Sigmoid colon (tissue), 4 donors: ENCODE measurements around the gene PTPN6.

Experiments
- CTCF ChIP-seq, 4 experiments: fragments of 450-650 bp in 3 of 4; fragments of 200-600 bp in 1 of 4; IDR thresholded peaks; one replicate each; pipeline ENCODE4 v1.5.1; 2016 to 2019; ENCODE audit warnings: antibody characterized with exemption in 4 of 4, mild to moderate bottlenecking in 3 of 4, moderate library complexity in 2 of 4
- EP300 ChIP-seq, 4 donors: sonication (generic); formaldehyde crosslinking; IDR thresholded peaks; one replicate each; pipeline ENCODE4 v1.6.1; 2017; ENCODE audit warnings: antibody characterized with exemption in 4 of 4
- POLR2A ChIP-seq, 2 donors: fragments of 450-650 bp; IDR thresholded peaks; one replicate each; pipeline ENCODE4 v1.6.1; 2016; ENCODE audit warnings: antibody characterized with exemption in 2 of 2, mild to moderate bottlenecking in 2 of 2, moderate library complexity in 2 of 2
- POLR2AphosphoS5 ChIP-seq, 4 donors: sonication (generic); formaldehyde crosslinking; IDR thresholded peaks; one replicate each; pipeline ENCODE4 v1.6.1; 2017; ENCODE audit warnings: antibody characterized with exemption in 4 of 4

DNA sequence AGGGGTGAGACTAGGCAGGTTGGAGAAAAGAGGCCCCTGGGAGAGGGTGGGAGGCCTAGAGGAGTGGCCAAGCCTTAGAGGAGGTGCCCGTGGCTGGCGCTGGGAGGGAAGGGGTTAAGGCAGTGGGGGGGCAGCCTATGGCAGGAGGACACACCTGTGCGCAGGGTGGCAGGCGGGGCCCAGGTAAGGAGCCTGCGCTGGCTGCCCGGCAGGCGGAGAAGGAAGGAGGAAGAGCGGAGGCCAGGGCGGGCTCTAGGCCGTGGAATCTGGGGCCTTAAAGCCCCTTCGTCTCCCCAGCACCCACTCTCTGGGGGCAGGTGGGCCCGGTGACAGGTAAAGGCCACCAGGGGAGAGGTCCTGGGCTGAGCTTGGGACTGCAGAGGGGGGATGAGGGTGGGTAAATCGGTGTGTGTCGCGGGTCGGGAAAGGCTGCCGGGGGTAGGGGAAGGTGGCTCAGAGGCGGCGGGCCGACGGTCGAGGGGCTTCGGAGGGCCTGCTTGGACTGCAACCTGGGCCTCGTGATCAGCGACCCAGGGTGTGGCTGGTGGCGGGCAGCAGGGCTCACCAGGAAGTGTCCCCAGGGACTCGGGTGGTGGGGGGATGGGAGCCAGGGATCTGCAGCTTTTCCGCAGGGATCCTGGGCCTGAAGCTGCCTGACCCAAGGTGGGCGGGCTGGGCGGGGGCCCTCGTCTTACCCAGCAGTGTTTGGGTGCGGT lies 12.0 kb downstream of the PTPN6 start:
- TF ChIP-seq CTCF (IDR thresholded peaks at IDR 0.05) (peak in 1 of 4 experiments; percentile 16), EP300 (IDR thresholded peaks at IDR 0.05) (no peak), POLR2A (IDR thresholded peaks at IDR 0.05) (peak in 1 of 2 donors; percentile 85), POLR2AphosphoS5 (IDR thresholded peaks at IDR 0.05) (peak in 1 of 4 donors; percentile 59)
